GM23338 (cell line): ENCODE data around the gene FAM20C. TPM values are rescaled to one million over a fixed set of nuclear protein-coding genes. Genes with fewer than 3 reads are reported as not detected.

Experiments
- ATAC-seq: fragments of 200-7000 bp; cut with Tn5 transposase; 3 replicates; pipeline ENCODE4 v1.9.1; 2020
- DNase-seq: peaks from one replicate; pipeline ENCODE4 v3.0.0-alpha.2; 2015; ENCODE audit warnings: low spot score
- H2AFZ ChIP-seq: fragments of 200-600 bp; sonication (generic); 2 replicates; pipeline ENCODE4 v1.8.0; 2016; ENCODE audit warnings: antibody characterized with exemption, mild to moderate bottlenecking, moderate library complexity
- H3F3A ChIP-seq: fragments of 200-600 bp; sonication (generic); replicated peaks from 2 replicates; pipeline ENCODE4 v1.8.0; 2017; ENCODE audit warnings: antibody characterized with exemption, mixed run types, low read depth
- H3K27ac ChIP-seq: fragments of 200-600 bp; sonication (generic); 2 replicates; pipeline ENCODE4 v1.6.1; 2016; ENCODE audit warnings: low read depth
- H3K27me3 ChIP-seq: fragments of 200-600 bp; sonication (generic); 2 replicates; pipeline ENCODE4 v1.8.0; 2016; ENCODE audit warnings: mild to moderate bottlenecking, mixed run types, moderate library complexity; ENCODE audit not compliant: insufficient read depth
- H3K36me3 ChIP-seq: fragments of 200-600 bp; sonication (generic); 2 replicates; pipeline ENCODE4 v1.8.0; 2016; ENCODE audit warnings: mild to moderate bottlenecking; ENCODE audit not compliant: insufficient read depth
- H3K4me1 ChIP-seq: fragments of 200-600 bp; sonication (generic); 2 replicates; pipeline ENCODE4 v1.8.0; 2016; ENCODE audit warnings: mild to moderate bottlenecking, moderate library complexity; ENCODE audit not compliant: insufficient read depth
- H3K4me2 ChIP-seq: fragments of 200-600 bp; sonication (generic); 2 replicates; pipeline ENCODE4 v1.7.1; 2017; ENCODE audit warnings: mixed run types
- H3K4me3 ChIP-seq: fragments of 200-600 bp; sonication (generic); 2 replicates; pipeline ENCODE4 v1.6.1; 2016; ENCODE audit warnings: mixed run types
- H3K79me2 ChIP-seq: fragments of 200-600 bp; sonication (generic); replicated peaks from 2 replicates; pipeline ENCODE4 v1.8.0; 2017; ENCODE audit warnings: mild to moderate bottlenecking; ENCODE audit not compliant: insufficient read depth
- H3K9me2 ChIP-seq: fragments of 200-600 bp; sonication (generic); 2 replicates; pipeline ENCODE4 v1.8.0; 2017; ENCODE audit not compliant: insufficient read depth
- H4K20me1 ChIP-seq: fragments of 200-600 bp; sonication (generic); replicated peaks from 2 replicates; pipeline ENCODE4 v1.8.0; 2017; ENCODE audit warnings: mild to moderate bottlenecking; ENCODE audit not compliant: insufficient read depth
- H3K27ac Mint-ChIP-seq: 2 replicates; pipeline ENCODE4 v1.8.0; 2020; ENCODE audit warnings: inconsistent platforms, mild to moderate bottlenecking, moderate library complexity, mixed read lengths
- H3K27me3 Mint-ChIP-seq: 3 replicates; pipeline ENCODE4 v1.8.0; 2022; ENCODE audit warnings: low read depth, mild to moderate bottlenecking, moderate library complexity, mixed read lengths, inconsistent platforms; ENCODE audit not compliant: insufficient read depth, poor library complexity
- H3K36me3 Mint-ChIP-seq: 3 replicates; pipeline ENCODE4 v1.8.0; 2021; ENCODE audit warnings: low read depth, mild to moderate bottlenecking, inconsistent platforms, moderate library complexity, mixed read lengths
- H3K4me1 Mint-ChIP-seq: 3 replicates; pipeline ENCODE4 v1.8.0; 2020; ENCODE audit warnings: mild to moderate bottlenecking, inconsistent platforms, mixed read lengths
- H3K4me3 Mint-ChIP-seq: 3 replicates; pipeline ENCODE4 v1.8.0; 2021; ENCODE audit warnings: moderate library complexity, mild to moderate bottlenecking, inconsistent platforms, mixed read lengths
- H3K9me3 Mint-ChIP-seq: 3 replicates; pipeline ENCODE4 v1.8.0; 2020; ENCODE audit warnings: moderate library complexity, mild to moderate bottlenecking, inconsistent platforms, mixed read lengths
- CREB1 ChIP-seq: fragments of 250-450 bp; sonication (Bioruptor Pico); IDR thresholded peaks from 2 replicates; pipeline ENCODE4 v1.5.0; 2020; ENCODE audit warnings: low read depth, mild to moderate bottlenecking, moderate library complexity
- EZH2 ChIP-seq: fragments of 200-600 bp; sonication (generic); IDR thresholded peaks from one replicate; pipeline ENCODE4 v1.8.0; 2017; ENCODE audit warnings: antibody characterized with exemption, mild to moderate bottlenecking, low read depth; ENCODE audit not compliant: unreplicated experiment
- EZH2phosphoT487 ChIP-seq: fragments of 200-600 bp; sonication (generic); IDR thresholded peaks from one replicate; pipeline ENCODE4 v1.8.1; 2018; ENCODE audit warnings: antibody characterized with exemption; ENCODE audit not compliant: unreplicated experiment
- JUNB ChIP-seq: IDR thresholded peaks from one replicate; pipeline ENCODE4 v1.6.1; 2016; ENCODE audit warnings: antibody characterized with exemption; ENCODE audit not compliant: unreplicated experiment
- NANOG ChIP-seq: IDR thresholded peaks from 2 replicates; pipeline ENCODE4 v1.6.1; 2016; ENCODE audit warnings: antibody characterized with exemption, borderline replicate concordance
- POLR2AphosphoS5 ChIP-seq: IDR thresholded peaks from 2 replicates; pipeline ENCODE4 v1.6.1; 2016; ENCODE audit warnings: antibody characterized with exemption, low read depth
- STAT1 ChIP-seq: IDR thresholded peaks from one replicate; pipeline ENCODE4 v1.6.1; 2016; ENCODE audit warnings: antibody characterized with exemption; ENCODE audit not compliant: unreplicated experiment
- ZNF114 ChIP-seq: fragments of 250-450 bp; sonication (Bioruptor Pico); IDR thresholded peaks from 2 replicates; pipeline ENCODE4 v1.5.0; 2020; ENCODE audit warnings: mild to moderate bottlenecking, moderate library complexity
- ZNF331 ChIP-seq: fragments of 250-450 bp; sonication (Bioruptor Pico); IDR thresholded peaks from 2 replicates; pipeline ENCODE4 v1.5.0; 2020; ENCODE audit warnings: low read depth, mild to moderate bottlenecking, moderate library complexity
- polyA plus RNA-seq: library from polyadenylated mRNA; unstranded; fragments of >200 nt; fragmentation: Nextera tagmentation; extraction: Ambion mirVana; gene quantifications from 2 replicates; pipeline ENCODE4 v1.2.1, GENCODE V29; 2016
- total RNA-seq: library from RNA; depleted of rRNA; stranded (reverse); fragments of >200 nt; shearing (Covaris generic); gene quantifications from 2 replicates; pipeline ENCODE4 v1.2.3, GENCODE V29; 2014
- TF ChIP-seq, protein P1 (sequence below): IDR thresholded peaks from 2 replicates; pipeline ENCODE4 v1.6.1; 2016; ENCODE audit warnings: antibody characterized with exemption
- TF ChIP-seq, protein P2 (sequence below): fragments of 250-450 bp; sonication (Bioruptor Pico); IDR thresholded peaks from 2 replicates; pipeline ENCODE4 v1.5.0; 2020; ENCODE audit warnings: mild to moderate bottlenecking, moderate library complexity
- TF ChIP-seq, protein P3 (sequence below): IDR thresholded peaks from one replicate; pipeline ENCODE4 v1.6.1; 2018; ENCODE audit warnings: antibody characterized with exemption; ENCODE audit not compliant: unreplicated experiment
- TF ChIP-seq, protein P4 (sequence below), 2 experiments: fragments of 200-600 bp in 1 of 2; sonication (generic) in 1 of 2; conservative IDR thresholded peaks; 2 replicates each; pipeline versions ENCODE4 v1.5.1 to v1.6.1; 2016 to 2017; ENCODE audit warnings: antibody characterized with exemption in 2 of 2, low read depth in 2 of 2, mild to moderate bottlenecking in 2 of 2, moderate library complexity in 1 of 2

Gene FAM20C
- total and polyA plus RNA-seq, 2 experiments from 2014 or later, result 7.6 to 24.8 TPM

DNA sequence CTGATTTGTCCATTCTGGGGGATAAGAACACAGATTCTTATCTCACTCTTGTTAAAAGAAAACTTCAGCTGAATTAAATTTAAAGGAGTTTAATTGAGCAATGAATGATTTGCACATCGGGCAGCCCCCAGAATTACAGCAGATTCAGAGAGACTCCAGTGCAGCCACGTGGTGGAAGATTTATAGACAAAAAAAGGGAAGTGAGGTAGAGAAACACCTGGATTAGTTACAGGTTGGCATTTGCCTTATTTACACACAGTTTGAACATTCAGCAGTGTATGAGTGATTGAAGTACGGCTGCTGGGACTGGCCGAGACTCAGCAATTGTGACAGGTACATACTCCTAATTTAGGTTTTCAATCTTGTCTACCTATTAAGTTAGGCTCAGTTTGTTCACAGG lies 46.5 kb upstream of the FAM20C start:
- Mint-ChIP-seq H3K36me3 (peaks cover 27% of the 10 kb centered on the region), H3K9me3 (peaks cover 4% of the 10 kb centered on the region; the same call in 2 of the 3 replicates), H3K4me3 (no peak overlapping the region), H3K4me1 (peaks cover 11% of the 10 kb centered on the region), H3K27me3 (peaks cover 15% of the 10 kb centered on the region), H3K27ac (no peak overlapping the region)
- H3K27ac ChIP-seq, result no peak overlapping the region
- peaks cover 13% of the 10 kb centered on the region for H3K9me2 ChIP-seq
- H3K4me2 ChIP-seq, result no peak overlapping the region
- H3K36me3 ChIP-seq, result no peaks in the 10 kb centered on the region
- H3K4me1 ChIP-seq, result peaks cover 3% of the 10 kb centered on the region; the same call in 1 of the 2 replicates
- 0 out of 2 replicates have a peak, but pooled peaks cover 9% of the 10 kb centered on the region for H3K79me2 ChIP-seq
- no peak overlapping the region for H3K4me3 ChIP-seq
- no peak for ATAC-seq
- no peak overlapping the region for H2AFZ ChIP-seq
- no peaks in the 10 kb centered on the region for H4K20me1 ChIP-seq
- H3F3A ChIP-seq, result peaks cover 6% of the 10 kb centered on the region; the same call in 1 of the 2 replicates
- no peak for TF ChIP-seq NANOG
- TF ChIP-seq, protein P1, sequence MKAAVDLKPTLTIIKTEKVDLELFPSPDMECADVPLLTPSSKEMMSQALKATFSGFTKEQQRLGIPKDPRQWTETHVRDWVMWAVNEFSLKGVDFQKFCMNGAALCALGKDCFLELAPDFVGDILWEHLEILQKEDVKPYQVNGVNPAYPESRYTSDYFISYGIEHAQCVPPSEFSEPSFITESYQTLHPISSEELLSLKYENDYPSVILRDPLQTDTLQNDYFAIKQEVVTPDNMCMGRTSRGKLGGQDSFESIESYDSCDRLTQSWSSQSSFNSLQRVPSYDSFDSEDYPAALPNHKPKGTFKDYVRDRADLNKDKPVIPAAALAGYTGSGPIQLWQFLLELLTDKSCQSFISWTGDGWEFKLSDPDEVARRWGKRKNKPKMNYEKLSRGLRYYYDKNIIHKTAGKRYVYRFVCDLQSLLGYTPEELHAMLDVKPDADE, result no peak
- TF ChIP-seq ZNF114, result no peak
- no peak for TF ChIP-seq JUNB
- no peak for TF ChIP-seq EZH2
- no peak for TF ChIP-seq POLR2AphosphoS5
- TF ChIP-seq, protein P2, sequence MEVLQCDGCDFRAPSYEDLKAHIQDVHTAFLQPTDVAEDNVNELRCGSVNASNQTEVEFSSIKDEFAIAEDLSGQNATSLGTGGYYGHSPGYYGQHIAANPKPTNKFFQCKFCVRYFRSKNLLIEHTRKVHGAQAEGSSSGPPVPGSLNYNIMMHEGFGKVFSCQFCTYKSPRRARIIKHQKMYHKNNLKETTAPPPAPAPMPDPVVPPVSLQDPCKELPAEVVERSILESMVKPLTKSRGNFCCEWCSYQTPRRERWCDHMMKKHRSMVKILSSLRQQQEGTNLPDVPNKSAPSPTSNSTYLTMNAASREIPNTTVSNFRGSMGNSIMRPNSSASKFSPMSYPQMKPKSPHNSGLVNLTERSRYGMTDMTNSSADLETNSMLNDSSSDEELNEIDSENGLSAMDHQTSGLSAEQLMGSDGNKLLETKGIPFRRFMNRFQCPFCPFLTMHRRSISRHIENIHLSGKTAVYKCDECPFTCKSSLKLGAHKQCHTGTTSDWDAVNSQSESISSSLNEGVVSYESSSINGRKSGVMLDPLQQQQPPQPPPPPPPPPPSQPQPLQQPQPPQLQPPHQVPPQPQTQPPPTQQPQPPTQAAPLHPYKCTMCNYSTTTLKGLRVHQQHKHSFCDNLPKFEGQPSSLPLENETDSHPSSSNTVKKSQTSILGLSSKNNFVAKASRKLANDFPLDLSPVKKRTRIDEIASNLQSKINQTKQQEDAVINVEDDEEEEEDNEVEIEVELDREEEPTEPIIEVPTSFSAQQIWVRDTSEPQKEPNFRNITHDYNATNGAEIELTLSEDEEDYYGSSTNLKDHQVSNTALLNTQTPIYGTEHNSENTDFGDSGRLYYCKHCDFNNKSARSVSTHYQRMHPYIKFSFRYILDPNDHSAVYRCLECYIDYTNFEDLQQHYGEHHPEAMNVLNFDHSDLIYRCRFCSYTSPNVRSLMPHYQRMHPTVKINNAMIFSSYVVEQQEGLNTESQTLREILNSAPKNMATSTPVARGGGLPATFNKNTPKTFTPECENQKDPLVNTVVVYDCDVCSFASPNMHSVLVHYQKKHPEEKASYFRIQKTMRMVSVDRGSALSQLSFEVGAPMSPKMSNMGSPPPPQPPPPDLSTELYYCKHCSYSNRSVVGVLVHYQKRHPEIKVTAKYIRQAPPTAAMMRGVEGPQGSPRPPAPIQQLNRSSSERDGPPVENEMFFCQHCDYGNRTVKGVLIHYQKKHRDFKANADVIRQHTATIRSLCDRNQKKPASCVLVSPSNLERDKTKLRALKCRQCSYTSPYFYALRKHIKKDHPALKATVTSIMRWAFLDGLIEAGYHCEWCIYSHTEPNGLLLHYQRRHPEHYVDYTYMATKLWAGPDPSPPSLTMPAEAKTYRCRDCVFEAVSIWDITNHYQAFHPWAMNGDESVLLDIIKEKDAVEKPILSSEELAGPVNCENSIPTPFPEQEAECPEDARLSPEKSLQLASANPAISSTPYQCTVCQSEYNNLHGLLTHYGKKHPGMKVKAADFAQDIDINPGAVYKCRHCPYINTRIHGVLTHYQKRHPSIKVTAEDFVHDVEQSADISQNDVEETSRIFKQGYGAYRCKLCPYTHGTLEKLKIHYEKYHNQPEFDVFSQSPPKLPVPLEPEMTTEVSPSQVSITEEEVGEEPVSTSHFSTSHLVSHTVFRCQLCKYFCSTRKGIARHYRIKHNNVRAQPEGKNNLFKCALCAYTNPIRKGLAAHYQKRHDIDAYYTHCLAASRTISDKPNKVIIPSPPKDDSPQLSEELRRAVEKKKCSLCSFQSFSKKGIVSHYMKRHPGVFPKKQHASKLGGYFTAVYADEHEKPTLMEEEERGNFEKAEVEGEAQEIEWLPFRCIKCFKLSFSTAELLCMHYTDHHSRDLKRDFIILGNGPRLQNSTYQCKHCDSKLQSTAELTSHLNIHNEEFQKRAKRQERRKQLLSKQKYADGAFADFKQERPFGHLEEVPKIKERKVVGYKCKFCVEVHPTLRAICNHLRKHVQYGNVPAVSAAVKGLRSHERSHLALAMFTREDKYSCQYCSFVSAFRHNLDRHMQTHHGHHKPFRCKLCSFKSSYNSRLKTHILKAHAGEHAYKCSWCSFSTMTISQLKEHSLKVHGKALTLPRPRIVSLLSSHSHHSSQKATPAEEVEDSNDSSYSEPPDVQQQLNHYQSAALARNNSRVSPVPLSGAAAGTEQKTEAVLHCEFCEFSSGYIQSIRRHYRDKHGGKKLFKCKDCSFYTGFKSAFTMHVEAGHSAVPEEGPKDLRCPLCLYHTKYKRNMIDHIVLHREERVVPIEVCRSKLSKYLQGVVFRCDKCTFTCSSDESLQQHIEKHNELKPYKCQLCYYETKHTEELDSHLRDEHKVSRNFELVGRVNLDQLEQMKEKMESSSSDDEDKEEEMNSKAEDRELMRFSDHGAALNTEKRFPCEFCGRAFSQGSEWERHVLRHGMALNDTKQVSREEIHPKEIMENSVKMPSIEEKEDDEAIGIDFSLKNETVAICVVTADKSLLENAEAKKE (CRISPR knock-in tag), result no peak
- no peak for TF ChIP-seq ZNF331 (CRISPR knock-in tag)
- no peak for TF ChIP-seq CREB1 (CRISPR knock-in tag)
- no peak for TF ChIP-seq EZH2phosphoT487
- TF ChIP-seq STAT1, result no peak
- TF ChIP-seq, protein P3, sequence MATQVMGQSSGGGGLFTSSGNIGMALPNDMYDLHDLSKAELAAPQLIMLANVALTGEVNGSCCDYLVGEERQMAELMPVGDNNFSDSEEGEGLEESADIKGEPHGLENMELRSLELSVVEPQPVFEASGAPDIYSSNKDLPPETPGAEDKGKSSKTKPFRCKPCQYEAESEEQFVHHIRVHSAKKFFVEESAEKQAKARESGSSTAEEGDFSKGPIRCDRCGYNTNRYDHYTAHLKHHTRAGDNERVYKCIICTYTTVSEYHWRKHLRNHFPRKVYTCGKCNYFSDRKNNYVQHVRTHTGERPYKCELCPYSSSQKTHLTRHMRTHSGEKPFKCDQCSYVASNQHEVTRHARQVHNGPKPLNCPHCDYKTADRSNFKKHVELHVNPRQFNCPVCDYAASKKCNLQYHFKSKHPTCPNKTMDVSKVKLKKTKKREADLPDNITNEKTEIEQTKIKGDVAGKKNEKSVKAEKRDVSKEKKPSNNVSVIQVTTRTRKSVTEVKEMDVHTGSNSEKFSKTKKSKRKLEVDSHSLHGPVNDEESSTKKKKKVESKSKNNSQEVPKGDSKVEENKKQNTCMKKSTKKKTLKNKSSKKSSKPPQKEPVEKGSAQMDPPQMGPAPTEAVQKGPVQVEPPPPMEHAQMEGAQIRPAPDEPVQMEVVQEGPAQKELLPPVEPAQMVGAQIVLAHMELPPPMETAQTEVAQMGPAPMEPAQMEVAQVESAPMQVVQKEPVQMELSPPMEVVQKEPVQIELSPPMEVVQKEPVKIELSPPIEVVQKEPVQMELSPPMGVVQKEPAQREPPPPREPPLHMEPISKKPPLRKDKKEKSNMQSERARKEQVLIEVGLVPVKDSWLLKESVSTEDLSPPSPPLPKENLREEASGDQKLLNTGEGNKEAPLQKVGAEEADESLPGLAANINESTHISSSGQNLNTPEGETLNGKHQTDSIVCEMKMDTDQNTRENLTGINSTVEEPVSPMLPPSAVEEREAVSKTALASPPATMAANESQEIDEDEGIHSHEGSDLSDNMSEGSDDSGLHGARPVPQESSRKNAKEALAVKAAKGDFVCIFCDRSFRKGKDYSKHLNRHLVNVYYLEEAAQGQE, result no peak
- TF ChIP-seq, protein P4, sequence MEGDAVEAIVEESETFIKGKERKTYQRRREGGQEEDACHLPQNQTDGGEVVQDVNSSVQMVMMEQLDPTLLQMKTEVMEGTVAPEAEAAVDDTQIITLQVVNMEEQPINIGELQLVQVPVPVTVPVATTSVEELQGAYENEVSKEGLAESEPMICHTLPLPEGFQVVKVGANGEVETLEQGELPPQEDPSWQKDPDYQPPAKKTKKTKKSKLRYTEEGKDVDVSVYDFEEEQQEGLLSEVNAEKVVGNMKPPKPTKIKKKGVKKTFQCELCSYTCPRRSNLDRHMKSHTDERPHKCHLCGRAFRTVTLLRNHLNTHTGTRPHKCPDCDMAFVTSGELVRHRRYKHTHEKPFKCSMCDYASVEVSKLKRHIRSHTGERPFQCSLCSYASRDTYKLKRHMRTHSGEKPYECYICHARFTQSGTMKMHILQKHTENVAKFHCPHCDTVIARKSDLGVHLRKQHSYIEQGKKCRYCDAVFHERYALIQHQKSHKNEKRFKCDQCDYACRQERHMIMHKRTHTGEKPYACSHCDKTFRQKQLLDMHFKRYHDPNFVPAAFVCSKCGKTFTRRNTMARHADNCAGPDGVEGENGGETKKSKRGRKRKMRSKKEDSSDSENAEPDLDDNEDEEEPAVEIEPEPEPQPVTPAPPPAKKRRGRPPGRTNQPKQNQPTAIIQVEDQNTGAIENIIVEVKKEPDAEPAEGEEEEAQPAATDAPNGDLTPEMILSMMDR (conservative IDR thresholded peaks at IDR 0.05; ENCODE audit: low read depth in 2 of 2), result no peak
- DNase-seq, result no peak
- H3K27me3 ChIP-seq, result no peaks in the 10 kb centered on the region
